Anterior cingulate cortex (tissue), 58 donors: Measurements from ENCODE around the gene TSPAN33.
"Not testable (repeated sequence)": the region's sequence is repeated elsewhere in the genome, so short reads cannot be mapped to it uniquely, and the experiment has no call there.

Source experiments
- DNase-seq, 58 donors: peaks; one replicate each; lab custom pipeline; 2025; lab: John Stamatoyannopoulos, UW

TSPAN33 gene

GRCh38 chr7:129169171-129169671 lies 24.7 kb downstream of the TSPAN33 start:
- peak in 8 of 58 donors; percentile 15 to 49 (median 24) for DNase-seq

GRCh38 chr7:129169686-129170440 lies 25.4 kb downstream of the TSPAN33 start:
- DNase-seq = no peak

DNA sequence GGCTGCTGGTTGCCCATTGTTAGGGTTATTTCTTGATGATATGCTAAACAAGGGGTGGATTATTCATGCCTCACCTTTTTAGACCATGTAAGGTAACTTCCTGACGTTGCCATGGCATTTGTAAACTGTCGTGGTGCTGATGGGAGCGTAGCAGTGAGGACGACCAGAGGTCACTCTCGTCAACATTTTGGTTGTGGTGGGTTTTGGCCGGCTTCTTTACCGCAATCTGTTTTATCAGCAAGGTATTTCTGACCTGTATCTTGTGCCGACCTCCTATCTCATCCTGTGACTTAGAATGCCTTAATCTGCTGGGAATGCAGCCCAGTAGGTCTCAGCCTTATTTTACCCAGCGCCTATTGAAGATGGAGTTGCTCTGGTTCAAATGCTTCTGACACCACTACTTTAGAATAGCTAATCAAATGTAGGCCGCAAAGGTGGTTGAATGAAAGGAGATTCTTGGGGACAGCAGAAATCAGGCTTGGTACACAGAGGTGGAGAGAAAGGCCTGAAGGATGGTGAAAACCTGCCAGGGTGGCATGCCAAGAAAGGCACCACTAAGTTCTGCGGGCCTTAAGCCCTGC lies 26.0 kb downstream of the TSPAN33 start:
- no peak for DNase-seq

DNA sequence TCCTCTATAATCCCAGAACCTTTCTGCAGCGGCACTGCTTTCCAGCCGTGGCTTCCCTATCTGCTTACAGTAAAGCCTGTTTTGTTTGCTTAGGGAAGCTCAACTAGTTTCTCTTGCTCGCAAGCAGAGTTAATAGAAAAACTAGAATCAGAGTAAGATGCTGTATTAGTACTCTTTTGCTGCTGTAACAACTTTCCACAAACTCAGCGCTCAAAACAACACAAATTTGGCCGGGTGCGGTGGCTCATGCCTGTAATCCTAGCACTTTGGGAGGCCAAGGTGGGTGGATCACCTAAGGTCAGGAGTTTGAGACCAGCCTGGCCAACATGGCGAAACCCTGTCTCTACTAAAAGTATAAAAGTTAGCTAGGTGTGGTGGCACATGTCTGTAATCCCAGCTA lies 29.4 kb downstream of the TSPAN33 start:
- DNase-seq = not testable (repeated sequence)

GRCh38 chr7:129176916-129177710 lies 32.6 kb downstream of the TSPAN33 start:
- DNase-seq = no peak

GRCh38 chr7:129184981-129185670 lies 40.6 kb downstream of the TSPAN33 start:
- no peak for DNase-seq

- DNase-seq = no peak
Observed at GRCh38 chr7:129186749-129187260, 42.3 kb downstream of the TSPAN33 start.

DNA sequence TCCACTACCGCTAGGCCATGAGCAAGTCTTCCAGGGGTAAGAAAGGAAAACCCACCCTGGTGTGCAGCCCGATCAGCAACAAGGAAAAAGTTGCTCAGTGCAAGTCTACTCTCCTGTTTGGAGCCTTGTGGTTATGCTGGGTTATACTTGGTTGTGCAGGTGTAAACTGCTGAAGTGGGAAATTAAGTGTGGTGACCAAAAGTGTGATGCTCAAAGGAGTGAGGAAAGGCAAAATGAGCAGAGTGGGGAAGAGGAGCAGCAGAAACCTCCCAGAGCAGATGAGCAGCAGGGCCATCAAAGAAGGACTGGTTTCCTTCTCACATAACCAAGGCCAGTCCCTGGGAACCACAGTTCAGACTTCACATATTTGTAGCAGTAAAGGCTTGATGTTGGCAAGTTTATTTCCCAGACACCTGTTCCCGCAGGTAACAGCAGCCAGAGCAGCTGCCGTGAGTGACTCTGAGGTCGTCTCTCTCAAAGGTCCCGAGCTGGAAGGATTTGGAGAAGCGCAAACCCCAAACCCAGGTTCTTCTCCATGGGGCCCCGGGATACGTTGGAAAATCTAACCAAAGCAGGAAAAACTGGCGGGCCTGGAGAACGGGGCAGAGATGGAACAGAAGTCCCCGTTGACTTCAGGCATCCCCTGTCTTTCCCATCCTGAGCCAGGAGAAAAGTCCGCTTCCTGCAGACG lies 43.3 kb downstream of the TSPAN33 start:
- DNase-seq = no peak

- DNase-seq = peak in 22 of 58 donors; percentile 8 to 38 (median 17)
Observed at GRCh38 chr7:129188372-129188891, 43.9 kb downstream of the TSPAN33 start, which contains the start of gene SMO. Gene SMO, plus strand, starts transcription at chr7:129188633. Its CDS starts 519 bp downstream, at chr7:129189152.

- DNase-seq = no peak
Observed at GRCh38 chr7:129188892-129189660, 44.6 kb downstream of the TSPAN33 start.

DNA sequence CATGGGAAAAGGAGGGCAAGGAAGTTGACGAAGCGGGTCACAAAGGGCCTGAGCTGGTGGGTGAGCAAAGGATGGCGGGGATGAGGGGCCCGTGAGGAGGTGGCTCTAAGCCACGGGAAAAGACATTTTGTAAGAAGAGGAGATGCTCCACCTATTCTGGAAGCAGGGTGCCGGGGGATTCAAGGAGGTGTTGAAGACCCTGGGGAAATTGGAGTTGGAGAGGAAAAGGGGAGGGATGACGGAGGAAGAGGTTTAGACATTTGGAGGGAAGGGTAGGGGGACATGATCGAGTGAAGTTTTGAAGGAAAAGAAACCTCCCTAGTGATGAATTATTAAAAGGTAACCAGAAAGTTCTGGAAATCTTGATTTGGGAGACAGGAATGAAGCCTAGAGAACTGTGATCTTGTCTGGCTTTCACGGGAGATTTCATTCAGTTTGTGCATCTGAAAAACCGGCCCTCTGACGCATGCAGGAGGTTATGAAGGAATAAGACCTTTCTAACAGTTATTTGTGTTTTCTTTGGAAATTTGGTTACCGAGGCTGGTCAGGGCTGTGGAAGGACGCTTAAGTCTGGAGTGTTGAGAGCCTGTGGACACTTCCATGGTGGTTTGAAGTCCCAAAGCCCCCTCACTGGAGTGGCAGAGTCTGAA lies 45.3 kb downstream of the TSPAN33 start:
- DNase-seq = no peak

- DNase-seq = no peak
Observed at GRCh38 chr7:129191272-129191671, 46.8 kb downstream of the TSPAN33 start.

GRCh38 chr7:129193892-129194291 lies 49.4 kb downstream of the TSPAN33 start:
- DNase-seq = no peak

DNA sequence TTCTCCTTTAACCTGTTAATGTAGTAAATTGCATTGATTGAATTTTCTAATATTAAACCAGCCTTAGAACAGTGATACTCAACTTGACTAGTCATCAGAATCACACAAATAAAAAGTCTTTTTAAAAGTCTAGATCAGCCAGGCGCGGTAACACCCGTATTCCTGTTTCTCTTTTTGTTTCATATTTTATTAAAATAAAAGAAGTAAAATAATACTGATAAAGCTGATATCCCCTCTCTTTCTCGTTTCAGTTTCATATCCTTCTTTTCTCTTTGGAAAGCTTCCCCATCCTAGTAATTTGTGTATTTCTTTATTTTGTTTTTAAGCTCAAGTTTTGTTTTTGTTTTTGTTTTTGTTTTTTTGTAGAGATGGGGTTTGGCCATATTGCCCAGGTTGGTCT lies 53.3 kb downstream of the TSPAN33 start:
- DNase-seq = no peak

- no peak for DNase-seq
Observed at GRCh38 chr7:129199406-129199805, 54.9 kb downstream of the TSPAN33 start.

DNA sequence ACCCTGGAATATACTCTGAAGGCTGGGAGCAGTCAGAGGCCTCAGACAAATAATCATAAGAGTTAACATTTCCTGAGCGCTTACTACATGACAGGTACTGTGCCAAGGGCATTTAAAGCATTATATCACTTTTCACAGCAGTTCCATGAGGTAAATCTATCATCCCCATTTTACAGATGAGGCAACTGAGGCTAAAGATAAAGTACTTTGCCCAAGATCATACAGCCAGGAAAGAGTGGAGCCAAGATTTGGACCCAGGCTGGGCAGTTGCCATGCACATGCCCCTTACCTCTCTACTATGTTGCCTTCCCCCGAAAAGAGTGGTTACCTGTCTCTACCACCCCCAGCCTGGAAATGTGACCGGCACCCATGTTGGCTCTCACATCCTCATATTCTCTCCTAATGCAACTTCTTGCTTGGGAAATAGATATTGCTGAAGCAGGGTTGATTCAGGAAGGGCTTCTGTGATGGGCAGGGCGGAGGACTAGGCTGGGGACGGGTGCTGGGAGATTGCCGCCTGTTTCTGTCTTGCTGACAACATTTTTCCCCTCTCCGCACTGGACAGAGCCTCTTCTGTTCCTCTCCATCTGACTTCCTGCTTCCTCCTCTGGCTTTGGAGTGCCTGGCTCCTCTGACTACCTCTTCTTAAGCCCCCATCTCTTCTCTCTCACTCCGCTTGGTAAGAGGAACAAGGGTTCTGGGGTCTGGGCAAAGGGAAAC lies 57.7 kb downstream of the TSPAN33 start:
- DNase-seq = no peak

GRCh38 chr7:129203050-129203741 lies 58.7 kb downstream of the TSPAN33 start:
- no peak for DNase-seq
